Hematopoietic multipotent progenitor cell treated with erythropoietin and hydrocortisone succinate and interleukin-3 and kit ligand, for 8 days (in vitro differentiated cells): ENCODE results near the gene CPA5.
"Not testable (repeated sequence)": the region's sequence is repeated elsewhere in the genome, so short reads cannot be mapped to it uniquely, and the experiment has no call there.

Experiments used
- DNase-seq: peaks from one replicate; pipeline ENCODE4 v3.0.0-alpha.2; 2015

Gene CPA5

GRCh38 chr7:130361681-130362080 lies 17.1 kb downstream of the CPA5 start:
- DNase-seq: no peak

- DNase-seq: no peak
Measured at GRCh38 chr7:130362251-130362816, 17.7 kb downstream of the CPA5 start.

GRCh38 chr7:130363026-130363847 lies 18.6 kb downstream of the CPA5 start:
- no peak for DNase-seq

GRCh38 chr7:130364451-130364850 lies 19.8 kb downstream of the CPA5 start:
- no peak for DNase-seq

DNA sequence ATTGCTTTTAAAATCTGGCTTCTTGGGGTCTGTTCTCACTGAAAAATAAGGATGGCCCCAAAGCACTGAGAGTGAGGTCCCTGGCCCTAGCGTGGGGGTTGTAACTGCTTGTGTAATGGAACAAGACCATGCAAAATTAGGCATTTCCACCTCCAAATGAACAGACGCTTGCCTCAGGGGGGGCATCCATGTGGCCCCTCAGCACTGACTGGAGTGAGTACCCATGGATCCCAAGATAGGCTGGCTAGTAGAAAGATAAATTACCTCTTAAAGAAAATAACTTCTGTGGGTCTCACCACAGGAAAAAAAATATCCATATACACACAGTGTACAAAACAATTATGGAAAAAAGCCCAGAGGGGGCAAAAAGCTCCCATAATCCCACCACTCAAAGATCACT lies 20.5 kb downstream of the CPA5 start:
- no peak for DNase-seq

- no peak for DNase-seq
Measured at GRCh38 chr7:130365511-130366441, 21.2 kb downstream of the CPA5 start.

DNA sequence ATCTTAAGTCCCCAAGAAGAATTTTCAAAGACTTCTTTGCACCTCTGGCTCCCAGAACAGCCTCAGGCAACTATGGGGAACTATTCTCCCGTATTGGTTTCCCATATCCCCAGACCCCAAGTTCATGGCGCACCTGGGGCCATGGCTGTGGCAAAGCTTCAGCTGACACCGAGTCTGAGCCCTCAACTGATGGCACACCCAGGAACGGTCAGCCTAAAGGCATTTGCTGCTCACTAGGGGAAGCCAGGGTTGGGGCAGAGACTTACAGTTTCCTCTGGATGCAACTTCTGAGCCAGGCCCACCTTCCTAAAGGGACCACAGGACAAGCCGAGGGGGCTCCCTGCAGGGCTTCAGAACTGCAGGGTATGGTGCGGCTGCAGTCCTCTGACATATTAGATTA lies 21.9 kb downstream of the CPA5 start:
- no peak for DNase-seq

DNA sequence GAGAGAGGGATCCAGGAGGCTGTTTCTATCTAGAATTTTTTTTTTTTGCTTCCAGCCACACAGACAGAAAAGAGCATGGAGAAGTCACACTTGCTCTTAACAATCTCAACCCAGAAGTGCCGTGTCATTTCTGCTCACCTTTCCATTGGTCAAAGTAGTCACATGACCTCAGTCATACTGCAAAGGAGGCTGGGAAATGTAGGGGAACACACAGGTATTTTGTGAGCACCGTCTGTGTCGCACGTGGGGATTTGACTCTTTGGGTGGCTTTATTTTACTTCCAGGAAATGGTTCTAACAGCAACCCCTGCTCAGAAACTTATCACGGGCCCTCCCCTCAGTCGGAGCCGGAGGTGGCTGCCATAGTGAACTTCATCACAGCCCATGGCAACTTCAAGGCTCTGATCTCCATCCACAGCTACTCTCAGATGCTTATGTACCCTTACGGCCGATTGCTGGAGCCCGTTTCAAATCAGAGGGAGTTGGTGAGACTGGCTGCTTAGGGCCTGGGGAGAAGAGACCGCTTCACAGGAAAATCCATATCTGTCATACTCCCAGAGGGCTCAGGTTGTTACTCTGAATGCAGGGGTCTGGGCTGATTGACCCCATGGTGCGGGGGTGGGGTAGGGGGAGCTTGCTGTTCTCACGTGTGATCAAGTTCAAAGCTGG lies 22.6 kb downstream of the CPA5 start:
- no peak for DNase-seq

- DNase-seq: no peak
Measured at GRCh38 chr7:130367836-130368746, 23.5 kb downstream of the CPA5 start.

DNA sequence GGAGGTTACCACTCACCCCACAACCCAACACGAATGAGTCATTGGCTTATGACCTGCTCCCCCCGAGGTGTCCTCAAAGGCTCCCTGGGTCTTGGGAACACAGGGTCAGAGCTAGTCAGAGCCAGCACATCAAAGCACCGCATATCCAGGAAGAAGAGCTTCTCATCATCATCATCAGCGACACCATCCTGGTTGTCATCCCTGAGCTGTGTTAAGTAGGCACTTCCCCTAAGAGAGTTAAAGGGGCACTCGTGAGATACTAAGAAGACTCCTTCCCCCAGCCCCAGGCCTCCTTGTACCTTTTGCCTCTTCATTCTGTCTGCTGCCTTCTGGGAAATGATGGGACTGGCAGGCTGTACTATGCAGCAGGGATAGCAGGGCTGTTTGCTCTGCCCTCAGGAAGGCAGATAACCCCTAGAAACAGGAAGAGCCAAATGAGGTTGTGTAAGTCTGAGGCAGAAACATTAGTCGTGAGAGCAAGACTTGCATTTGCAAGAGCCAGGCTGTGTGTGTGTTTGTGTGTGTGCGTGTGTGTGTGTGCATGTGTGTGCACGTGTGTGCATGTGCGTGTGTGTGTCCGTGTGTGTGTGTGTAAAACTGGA lies 24.6 kb downstream of the CPA5 start:
- DNase-seq: peak; percentile 18

GRCh38 chr7:130369831-130370550 lies 25.4 kb downstream of the CPA5 start:
- DNase-seq: no peak

DNA sequence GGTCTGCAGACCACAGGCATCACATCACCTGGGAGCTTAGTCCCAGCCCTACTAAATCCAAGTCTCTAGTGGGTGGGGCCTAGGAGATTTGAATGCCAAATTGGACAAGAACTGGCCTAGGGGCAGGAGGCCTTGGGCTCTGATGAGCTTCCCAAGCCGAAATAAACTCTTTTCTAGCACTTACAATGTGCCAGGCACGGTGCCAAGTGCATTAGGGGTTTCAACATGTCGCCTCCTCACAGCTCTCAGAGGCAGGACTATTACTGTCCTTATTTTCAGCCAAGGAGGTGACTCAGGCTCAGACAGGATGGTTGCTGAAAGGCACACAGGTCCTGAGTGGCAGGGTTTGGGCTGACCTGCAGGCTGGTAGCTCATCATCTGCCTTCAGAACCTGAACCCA lies 26.4 kb downstream of the CPA5 start:
- DNase-seq: no peak

DNA sequence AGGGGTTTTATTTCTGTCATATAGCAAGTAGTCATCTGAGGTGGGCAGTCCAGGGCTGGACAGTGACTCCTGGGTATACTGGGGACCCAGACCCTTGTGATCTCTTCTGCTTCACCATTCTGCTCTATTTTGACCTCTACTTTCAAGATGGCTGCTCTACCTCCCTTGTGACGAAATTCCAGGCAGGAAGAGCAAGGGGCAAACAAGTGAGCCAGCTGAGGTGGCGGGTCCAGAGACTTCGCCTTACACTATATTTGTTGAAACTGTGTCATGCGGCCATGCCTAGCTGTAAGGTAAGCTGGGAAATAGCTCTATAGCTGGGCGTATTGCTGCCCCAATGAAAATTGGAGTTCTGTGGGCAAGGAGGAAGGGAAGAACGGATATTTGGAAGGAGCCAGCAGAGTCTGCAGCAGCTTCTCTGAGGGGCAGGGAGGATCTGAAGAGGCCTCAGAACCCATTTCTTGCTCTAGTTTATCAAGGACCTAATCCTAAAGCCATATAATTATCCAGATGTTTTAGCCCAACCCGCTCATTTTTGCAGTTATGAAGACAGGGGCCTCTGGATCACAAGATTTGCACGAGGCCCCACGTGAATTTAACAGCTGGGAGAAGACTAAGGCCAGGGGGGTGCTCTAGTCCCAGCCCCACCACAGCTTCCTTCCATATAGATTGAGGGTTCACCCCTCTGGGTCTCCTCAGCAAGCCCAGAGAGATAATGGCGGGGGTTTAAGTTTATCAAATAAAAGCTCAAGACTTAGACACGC lies 28.0 kb downstream of the CPA5 start:
- no peak for DNase-seq

DNA sequence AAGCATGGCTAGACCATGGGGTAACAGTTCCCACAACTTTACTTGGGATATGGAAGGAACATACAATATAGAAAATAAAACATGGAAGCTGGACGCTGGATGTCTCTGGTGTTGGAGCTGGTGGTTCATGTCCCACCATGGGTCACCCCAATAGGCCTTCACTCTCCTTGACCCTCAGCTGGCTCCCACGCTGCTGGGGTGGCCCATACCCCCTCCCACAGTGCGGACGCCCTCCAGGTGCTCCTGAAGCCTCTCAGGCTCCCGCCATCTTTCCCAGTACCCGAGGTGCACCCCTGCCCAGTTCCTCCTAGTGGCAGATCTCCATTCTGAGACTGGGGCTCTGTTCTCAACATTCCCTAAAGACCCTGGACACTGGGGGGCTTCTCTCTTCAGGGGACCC lies 29.9 kb downstream of the CPA5 start:
- DNase-seq: no peak

GRCh38 chr7:130376461-130376860 lies 31.8 kb downstream of the CPA5 start:
- DNase-seq: not testable (repeated sequence)

DNA sequence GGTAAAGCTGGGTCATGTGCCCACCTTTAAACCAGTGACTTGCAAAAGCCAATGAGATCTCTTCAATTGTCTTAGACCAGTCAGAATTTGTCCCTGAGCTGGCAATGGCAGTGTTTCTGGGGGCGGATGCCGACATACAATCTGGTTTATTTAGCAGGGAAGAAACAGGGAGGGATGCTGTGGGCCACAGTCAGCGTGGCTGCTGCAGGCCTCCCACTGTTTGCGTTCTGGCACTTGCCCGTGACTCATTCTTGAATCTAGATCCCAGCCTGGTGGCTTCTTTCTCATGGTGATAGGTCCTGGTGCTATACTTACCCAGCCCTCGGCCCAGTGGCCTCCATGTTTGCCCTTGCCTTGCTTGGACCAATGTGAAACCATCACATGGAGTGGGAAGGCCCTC lies 32.6 kb downstream of the CPA5 start:
- no peak for DNase-seq

DNA sequence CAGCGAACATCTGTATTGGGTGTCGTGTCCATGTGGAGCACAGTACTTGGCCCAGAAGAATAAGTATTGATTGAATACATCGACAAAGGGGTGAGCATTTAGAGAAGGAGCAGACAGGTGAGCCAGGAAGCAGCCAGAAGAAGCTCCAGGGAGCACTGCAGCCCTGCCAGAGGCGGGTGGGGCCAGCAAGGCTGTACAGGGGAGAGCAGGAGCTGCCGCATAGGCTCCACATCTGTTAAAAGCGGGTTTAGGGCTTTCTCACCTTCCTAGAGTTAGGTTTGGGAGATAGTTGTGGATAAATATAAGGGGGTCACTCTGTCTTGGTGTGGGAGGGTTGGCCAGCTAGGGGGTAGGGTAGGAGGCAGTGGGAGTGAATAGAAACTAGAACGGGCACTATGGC lies 34.4 kb downstream of the CPA5 start:
- no peak for DNase-seq

- no peak for DNase-seq
Measured at GRCh38 chr7:130379532-130379920, 34.9 kb downstream of the CPA5 start.

GRCh38 chr7:130379921-130380860 lies 35.6 kb downstream of the CPA5 start, which contains the start of gene CPA1:
Gene CPA1, plus strand, starts transcription at chr7:130380494. Its CDS starts 27 bp downstream, at chr7:130380521.
- no peak for DNase-seq
